ENCODE results near the gene ARHGAP18. TPM values are rescaled to one million over a fixed set of nuclear protein-coding genes. Genes with fewer than 3 reads are reported as not detected.

Gene ARHGAP18
- total and polyA plus RNA-seq, 2 experiments from 2014 or later = 4.3 to 5.0 TPM

DNA sequence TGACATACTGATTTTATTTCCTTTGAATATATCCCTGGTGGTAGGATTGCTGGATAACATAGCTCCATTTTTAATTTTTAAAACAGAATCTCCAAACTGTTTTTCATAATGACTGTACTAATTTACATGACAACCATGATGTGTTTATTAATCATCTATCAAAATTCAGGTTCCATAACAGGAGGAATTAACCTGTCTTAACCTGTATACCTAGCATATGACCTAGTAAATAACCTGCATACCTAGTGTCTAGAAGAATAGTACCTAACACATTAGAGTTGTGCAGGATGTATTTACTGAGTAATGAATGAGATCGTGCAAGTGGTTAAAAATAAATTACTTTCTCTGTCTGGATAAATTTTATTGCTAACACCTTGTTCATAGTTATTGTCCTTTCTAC is 45.8 kb upstream of the ARHGAP18 start (continued):
- TF ChIP-seq, protein P1, sequence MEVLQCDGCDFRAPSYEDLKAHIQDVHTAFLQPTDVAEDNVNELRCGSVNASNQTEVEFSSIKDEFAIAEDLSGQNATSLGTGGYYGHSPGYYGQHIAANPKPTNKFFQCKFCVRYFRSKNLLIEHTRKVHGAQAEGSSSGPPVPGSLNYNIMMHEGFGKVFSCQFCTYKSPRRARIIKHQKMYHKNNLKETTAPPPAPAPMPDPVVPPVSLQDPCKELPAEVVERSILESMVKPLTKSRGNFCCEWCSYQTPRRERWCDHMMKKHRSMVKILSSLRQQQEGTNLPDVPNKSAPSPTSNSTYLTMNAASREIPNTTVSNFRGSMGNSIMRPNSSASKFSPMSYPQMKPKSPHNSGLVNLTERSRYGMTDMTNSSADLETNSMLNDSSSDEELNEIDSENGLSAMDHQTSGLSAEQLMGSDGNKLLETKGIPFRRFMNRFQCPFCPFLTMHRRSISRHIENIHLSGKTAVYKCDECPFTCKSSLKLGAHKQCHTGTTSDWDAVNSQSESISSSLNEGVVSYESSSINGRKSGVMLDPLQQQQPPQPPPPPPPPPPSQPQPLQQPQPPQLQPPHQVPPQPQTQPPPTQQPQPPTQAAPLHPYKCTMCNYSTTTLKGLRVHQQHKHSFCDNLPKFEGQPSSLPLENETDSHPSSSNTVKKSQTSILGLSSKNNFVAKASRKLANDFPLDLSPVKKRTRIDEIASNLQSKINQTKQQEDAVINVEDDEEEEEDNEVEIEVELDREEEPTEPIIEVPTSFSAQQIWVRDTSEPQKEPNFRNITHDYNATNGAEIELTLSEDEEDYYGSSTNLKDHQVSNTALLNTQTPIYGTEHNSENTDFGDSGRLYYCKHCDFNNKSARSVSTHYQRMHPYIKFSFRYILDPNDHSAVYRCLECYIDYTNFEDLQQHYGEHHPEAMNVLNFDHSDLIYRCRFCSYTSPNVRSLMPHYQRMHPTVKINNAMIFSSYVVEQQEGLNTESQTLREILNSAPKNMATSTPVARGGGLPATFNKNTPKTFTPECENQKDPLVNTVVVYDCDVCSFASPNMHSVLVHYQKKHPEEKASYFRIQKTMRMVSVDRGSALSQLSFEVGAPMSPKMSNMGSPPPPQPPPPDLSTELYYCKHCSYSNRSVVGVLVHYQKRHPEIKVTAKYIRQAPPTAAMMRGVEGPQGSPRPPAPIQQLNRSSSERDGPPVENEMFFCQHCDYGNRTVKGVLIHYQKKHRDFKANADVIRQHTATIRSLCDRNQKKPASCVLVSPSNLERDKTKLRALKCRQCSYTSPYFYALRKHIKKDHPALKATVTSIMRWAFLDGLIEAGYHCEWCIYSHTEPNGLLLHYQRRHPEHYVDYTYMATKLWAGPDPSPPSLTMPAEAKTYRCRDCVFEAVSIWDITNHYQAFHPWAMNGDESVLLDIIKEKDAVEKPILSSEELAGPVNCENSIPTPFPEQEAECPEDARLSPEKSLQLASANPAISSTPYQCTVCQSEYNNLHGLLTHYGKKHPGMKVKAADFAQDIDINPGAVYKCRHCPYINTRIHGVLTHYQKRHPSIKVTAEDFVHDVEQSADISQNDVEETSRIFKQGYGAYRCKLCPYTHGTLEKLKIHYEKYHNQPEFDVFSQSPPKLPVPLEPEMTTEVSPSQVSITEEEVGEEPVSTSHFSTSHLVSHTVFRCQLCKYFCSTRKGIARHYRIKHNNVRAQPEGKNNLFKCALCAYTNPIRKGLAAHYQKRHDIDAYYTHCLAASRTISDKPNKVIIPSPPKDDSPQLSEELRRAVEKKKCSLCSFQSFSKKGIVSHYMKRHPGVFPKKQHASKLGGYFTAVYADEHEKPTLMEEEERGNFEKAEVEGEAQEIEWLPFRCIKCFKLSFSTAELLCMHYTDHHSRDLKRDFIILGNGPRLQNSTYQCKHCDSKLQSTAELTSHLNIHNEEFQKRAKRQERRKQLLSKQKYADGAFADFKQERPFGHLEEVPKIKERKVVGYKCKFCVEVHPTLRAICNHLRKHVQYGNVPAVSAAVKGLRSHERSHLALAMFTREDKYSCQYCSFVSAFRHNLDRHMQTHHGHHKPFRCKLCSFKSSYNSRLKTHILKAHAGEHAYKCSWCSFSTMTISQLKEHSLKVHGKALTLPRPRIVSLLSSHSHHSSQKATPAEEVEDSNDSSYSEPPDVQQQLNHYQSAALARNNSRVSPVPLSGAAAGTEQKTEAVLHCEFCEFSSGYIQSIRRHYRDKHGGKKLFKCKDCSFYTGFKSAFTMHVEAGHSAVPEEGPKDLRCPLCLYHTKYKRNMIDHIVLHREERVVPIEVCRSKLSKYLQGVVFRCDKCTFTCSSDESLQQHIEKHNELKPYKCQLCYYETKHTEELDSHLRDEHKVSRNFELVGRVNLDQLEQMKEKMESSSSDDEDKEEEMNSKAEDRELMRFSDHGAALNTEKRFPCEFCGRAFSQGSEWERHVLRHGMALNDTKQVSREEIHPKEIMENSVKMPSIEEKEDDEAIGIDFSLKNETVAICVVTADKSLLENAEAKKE (CRISPR knock-in tag; IDR thresholded peaks at IDR 0.05) = no peak

DNA sequence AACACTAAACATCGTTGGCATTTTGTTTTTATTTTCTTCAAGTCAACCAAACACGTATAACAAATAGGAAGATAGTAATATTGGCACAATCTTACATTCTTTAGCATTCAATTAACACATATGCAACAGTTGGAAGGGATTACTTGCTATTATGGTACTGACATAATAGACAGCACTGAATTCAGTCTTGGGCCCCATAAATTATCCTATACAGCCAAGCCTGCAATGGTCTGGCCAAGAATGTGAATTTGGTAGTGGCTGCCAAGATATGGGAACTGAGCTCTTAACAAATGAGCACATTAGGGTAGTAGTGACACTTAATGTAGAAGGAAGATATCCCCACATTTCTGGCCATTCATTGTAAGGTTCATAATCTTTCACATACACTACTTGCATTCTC is 44.8 kb upstream of the ARHGAP18 start:
- H2AFZ ChIP-seq = no peak overlapping the region
- TF ChIP-seq NANOG (IDR thresholded peaks at IDR 0.05; ENCODE audit: borderline replicate concordance) = no peak
- TF ChIP-seq STAT1 (IDR thresholded peaks at IDR 0.05; ENCODE audit: unreplicated experiment) = no peak
- TF ChIP-seq, protein P2, sequence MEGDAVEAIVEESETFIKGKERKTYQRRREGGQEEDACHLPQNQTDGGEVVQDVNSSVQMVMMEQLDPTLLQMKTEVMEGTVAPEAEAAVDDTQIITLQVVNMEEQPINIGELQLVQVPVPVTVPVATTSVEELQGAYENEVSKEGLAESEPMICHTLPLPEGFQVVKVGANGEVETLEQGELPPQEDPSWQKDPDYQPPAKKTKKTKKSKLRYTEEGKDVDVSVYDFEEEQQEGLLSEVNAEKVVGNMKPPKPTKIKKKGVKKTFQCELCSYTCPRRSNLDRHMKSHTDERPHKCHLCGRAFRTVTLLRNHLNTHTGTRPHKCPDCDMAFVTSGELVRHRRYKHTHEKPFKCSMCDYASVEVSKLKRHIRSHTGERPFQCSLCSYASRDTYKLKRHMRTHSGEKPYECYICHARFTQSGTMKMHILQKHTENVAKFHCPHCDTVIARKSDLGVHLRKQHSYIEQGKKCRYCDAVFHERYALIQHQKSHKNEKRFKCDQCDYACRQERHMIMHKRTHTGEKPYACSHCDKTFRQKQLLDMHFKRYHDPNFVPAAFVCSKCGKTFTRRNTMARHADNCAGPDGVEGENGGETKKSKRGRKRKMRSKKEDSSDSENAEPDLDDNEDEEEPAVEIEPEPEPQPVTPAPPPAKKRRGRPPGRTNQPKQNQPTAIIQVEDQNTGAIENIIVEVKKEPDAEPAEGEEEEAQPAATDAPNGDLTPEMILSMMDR (conservative IDR thresholded peaks at IDR 0.05; ENCODE audit: low read depth in 2 of 2) = no peak
- no peak for TF ChIP-seq JUNB (IDR thresholded peaks at IDR 0.05; ENCODE audit: unreplicated experiment)
- no peak for TF ChIP-seq ZNF114 (CRISPR knock-in tag; IDR thresholded peaks at IDR 0.05)
- TF ChIP-seq, protein P3, sequence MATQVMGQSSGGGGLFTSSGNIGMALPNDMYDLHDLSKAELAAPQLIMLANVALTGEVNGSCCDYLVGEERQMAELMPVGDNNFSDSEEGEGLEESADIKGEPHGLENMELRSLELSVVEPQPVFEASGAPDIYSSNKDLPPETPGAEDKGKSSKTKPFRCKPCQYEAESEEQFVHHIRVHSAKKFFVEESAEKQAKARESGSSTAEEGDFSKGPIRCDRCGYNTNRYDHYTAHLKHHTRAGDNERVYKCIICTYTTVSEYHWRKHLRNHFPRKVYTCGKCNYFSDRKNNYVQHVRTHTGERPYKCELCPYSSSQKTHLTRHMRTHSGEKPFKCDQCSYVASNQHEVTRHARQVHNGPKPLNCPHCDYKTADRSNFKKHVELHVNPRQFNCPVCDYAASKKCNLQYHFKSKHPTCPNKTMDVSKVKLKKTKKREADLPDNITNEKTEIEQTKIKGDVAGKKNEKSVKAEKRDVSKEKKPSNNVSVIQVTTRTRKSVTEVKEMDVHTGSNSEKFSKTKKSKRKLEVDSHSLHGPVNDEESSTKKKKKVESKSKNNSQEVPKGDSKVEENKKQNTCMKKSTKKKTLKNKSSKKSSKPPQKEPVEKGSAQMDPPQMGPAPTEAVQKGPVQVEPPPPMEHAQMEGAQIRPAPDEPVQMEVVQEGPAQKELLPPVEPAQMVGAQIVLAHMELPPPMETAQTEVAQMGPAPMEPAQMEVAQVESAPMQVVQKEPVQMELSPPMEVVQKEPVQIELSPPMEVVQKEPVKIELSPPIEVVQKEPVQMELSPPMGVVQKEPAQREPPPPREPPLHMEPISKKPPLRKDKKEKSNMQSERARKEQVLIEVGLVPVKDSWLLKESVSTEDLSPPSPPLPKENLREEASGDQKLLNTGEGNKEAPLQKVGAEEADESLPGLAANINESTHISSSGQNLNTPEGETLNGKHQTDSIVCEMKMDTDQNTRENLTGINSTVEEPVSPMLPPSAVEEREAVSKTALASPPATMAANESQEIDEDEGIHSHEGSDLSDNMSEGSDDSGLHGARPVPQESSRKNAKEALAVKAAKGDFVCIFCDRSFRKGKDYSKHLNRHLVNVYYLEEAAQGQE (IDR thresholded peaks at IDR 0.05; ENCODE audit: unreplicated experiment) = no peak
- TF ChIP-seq CREB1 (CRISPR knock-in tag; IDR thresholded peaks at IDR 0.05; ENCODE audit: low read depth) = no peak
- TF ChIP-seq ZNF331 (CRISPR knock-in tag; IDR thresholded peaks at IDR 0.05; ENCODE audit: low read depth) = no peak
- no peak for TF ChIP-seq EZH2 (IDR thresholded peaks at IDR 0.05; ENCODE audit: low read depth, unreplicated experiment)

More for the DNA sequence above, 44.8 kb upstream of the ARHGAP18 start:
- H3K4me3 Mint-ChIP-seq = no peak overlapping the region
- no peak overlapping the region for H3K27ac Mint-ChIP-seq
- H4K20me1 ChIP-seq (replicated peaks; ENCODE audit: insufficient read depth) = no peaks in the 10 kb centered on the region
- no peak overlapping the region for H3K27ac ChIP-seq (ENCODE audit: low read depth)
- DNase-seq (ENCODE audit: low spot score) (no peak), ATAC-seq (no peak)
- H3K36me3 Mint-ChIP-seq (ENCODE audit: low read depth) = no peaks in the 10 kb centered on the region
- no peaks in the 10 kb centered on the region for H3K27me3 ChIP-seq (ENCODE audit: insufficient read depth)
- no peak overlapping the region for H3K4me3 ChIP-seq
- no peaks in the 10 kb centered on the region for H3K79me2 ChIP-seq (replicated peaks; ENCODE audit: insufficient read depth)
- no peaks in the 10 kb centered on the region for H3K9me2 ChIP-seq (ENCODE audit: insufficient read depth)
- H3K4me1 ChIP-seq (ENCODE audit: insufficient read depth) = no peaks in the 10 kb centered on the region
- peaks cover 2% of the 10 kb centered on the region for H3K27me3 Mint-ChIP-seq (ENCODE audit: insufficient read depth, low read depth, poor library complexity)
- no peak overlapping the region for H3K4me2 ChIP-seq
- H3F3A ChIP-seq (replicated peaks; ENCODE audit: low read depth) = no peaks in the 10 kb centered on the region
- no peaks in the 10 kb centered on the region for H3K4me1 Mint-ChIP-seq
- H3K9me3 Mint-ChIP-seq = no peaks in the 10 kb centered on the region
- H3K36me3 ChIP-seq (ENCODE audit: insufficient read depth) = no peaks in the 10 kb centered on the region
